Neural progenitor cell (in vitro differentiated cells): Measurements from ENCODE around the gene ENTPD5. TPM values are rescaled to one million over a fixed set of nuclear protein-coding genes. Genes with fewer than 3 reads are reported as not detected.
A peak's percentile ranks its signal among the peaks of the same experiment; 100 is the strongest.

Source experiments
- DNase-seq: peaks from one replicate; pipeline ENCODE4 v3.0.0-alpha.2; 2016; ENCODE audit warnings: low spot score
- H2AFZ ChIP-seq: fragments of 200-600 bp; sonication (generic); replicated peaks from 2 replicates; pipeline ENCODE4 v1.6.1; 2016; ENCODE audit warnings: antibody characterized with exemption
- H3F3A ChIP-seq: fragments of 200-600 bp; sonication (generic); 2 replicates; pipeline ENCODE4 v1.6.1; 2016; ENCODE audit warnings: antibody characterized with exemption, low read depth
- H3K27ac ChIP-seq: fragments of 200-600 bp; sonication (generic); 2 replicates; pipeline ENCODE4 v1.5.1; 2016; ENCODE audit warnings: mild to moderate bottlenecking
- H3K27me3 ChIP-seq: fragments of 200-600 bp; sonication (generic); 2 replicates; pipeline ENCODE4 v1.6.1; 2016; ENCODE audit warnings: mild to moderate bottlenecking, moderate library complexity
- H3K36me3 ChIP-seq: fragments of 200-600 bp; sonication (generic); 2 replicates; pipeline ENCODE4 v1.5.1; 2016
- H3K4me1 ChIP-seq: fragments of 200-600 bp; sonication (generic); 2 replicates; pipeline ENCODE4 v1.6.1; 2016; ENCODE audit warnings: mixed run types
- H3K4me2 ChIP-seq: fragments of 200-600 bp; sonication (generic); 2 replicates; pipeline ENCODE4 v1.6.1; 2016
- H3K4me3 ChIP-seq: fragments of 200-600 bp; sonication (generic); 2 replicates; pipeline ENCODE4 v1.5.1; 2016
- H3K79me2 ChIP-seq: fragments of 200-600 bp; sonication (generic); 2 replicates; pipeline ENCODE4 v1.6.1; 2016; ENCODE audit warnings: low read depth
- H3K9ac ChIP-seq: fragments of 200-600 bp; sonication (generic); 2 replicates; pipeline ENCODE4 v1.6.1; 2016
- H3K9me3 ChIP-seq: fragments of 200-600 bp; sonication (generic); 2 replicates; pipeline ENCODE4 v1.5.1; 2016; ENCODE audit warnings: low read depth
- H4K20me1 ChIP-seq: fragments of 200-600 bp; sonication (generic); 2 replicates; pipeline ENCODE4 v1.6.1; 2016; ENCODE audit warnings: low read depth
- H3K27ac Mint-ChIP-seq: 3 replicates; pipeline ENCODE4 v1.8.0; 2021; ENCODE audit warnings: mixed read lengths
- H3K27me3 Mint-ChIP-seq: 2 replicates; pipeline ENCODE4 v1.8.0; 2022; ENCODE audit warnings: low read depth, mild to moderate bottlenecking, inconsistent platforms, moderate library complexity, mixed read lengths; ENCODE audit not compliant: insufficient read depth
- H3K36me3 Mint-ChIP-seq: 3 replicates; pipeline ENCODE4 v1.8.0; 2021; ENCODE audit warnings: mixed read lengths
- H3K4me1 Mint-ChIP-seq: 3 replicates; pipeline ENCODE4 v1.8.0; 2021; ENCODE audit warnings: mixed read lengths
- H3K4me3 Mint-ChIP-seq: 3 replicates; pipeline ENCODE4 v1.8.0; 2021; ENCODE audit warnings: mild to moderate bottlenecking, moderate library complexity, mixed read lengths
- H3K9me3 Mint-ChIP-seq: 3 replicates; pipeline ENCODE4 v1.8.0; 2020; ENCODE audit warnings: mixed read lengths
- EZH2 ChIP-seq: fragments of 200-600 bp; sonication (generic); IDR thresholded peaks from 2 replicates; pipeline ENCODE4 v1.6.1; 2017; ENCODE audit warnings: antibody characterized with exemption, mild to moderate bottlenecking, moderate library complexity
- EZH2phosphoT487 ChIP-seq: fragments of 200-600 bp; sonication (generic); IDR thresholded peaks from 2 replicates; pipeline ENCODE4 v1.6.1; 2017; ENCODE audit warnings: antibody characterized with exemption
- total RNA-seq: library from RNA; depleted of rRNA; stranded (reverse); fragments of >200 nt; gene quantifications from 2 replicates; pipeline ENCODE4 v1.2.3, GENCODE V29; 2015; ENCODE audit warnings: low replicate concordance
- TF ChIP-seq, protein P1 (sequence below): fragments of 200-600 bp; sonication (generic); IDR thresholded peaks from 2 replicates; pipeline ENCODE4 v1.5.1; 2017; ENCODE audit warnings: antibody characterized with exemption, mild to moderate bottlenecking

The ENTPD5 gene
- total RNA-seq, 1 donor from 2014 or later = 13.4 TPM

DNA sequence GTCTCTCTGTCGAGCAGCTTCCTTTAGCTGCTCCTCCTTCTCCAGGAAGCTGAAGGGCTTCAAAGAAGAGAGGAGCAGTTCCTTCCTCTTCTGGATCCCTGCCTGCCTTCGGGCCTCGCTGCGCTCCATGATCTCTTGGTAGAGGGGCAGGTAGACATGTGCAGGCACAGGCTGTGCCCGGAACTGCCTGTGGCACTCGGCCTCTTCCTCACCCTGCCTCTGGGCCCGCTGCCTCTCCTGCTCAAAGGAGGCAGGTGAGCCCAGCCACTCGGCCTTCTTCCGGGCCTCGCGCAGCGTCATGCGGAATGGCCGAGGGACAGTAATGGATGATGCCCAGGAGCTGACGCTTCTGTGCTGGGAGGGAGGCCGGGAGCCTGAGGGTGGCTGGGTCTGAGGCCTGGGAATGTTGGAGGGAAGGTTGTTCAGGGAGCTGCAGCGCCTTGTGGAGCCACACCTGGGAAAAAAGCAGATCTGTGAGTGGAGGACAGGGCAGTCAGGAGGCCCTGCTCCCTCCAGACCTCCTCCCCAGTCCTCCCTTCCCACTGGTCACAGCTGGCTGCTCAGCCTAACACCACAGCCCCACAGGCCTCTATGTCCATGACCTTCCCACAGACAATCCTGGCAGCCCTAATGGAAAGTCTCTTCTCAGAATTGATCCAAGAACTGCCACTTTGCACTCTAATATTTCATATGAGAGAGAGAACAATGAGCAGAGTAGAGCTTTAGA is 74.5 kb downstream of the ENTPD5 start:
- Histone ChIP-seq H4K20me1 (no peaks in the 10 kb centered on the region), H3K9ac (peak overlapping the region; percentile 32), H3K79me2 (no peaks in the 10 kb centered on the region), H3K27ac (no peak overlapping the region), H3K4me3 (no peak overlapping the region), H3K4me2 (no peak overlapping the region), H3F3A (peaks cover 5% of the 10 kb centered on the region), H3K36me3 (no peaks in the 10 kb centered on the region), H2AFZ (no peak overlapping the region), H3K4me1 (no peaks in the 10 kb centered on the region), H3K27me3 (no peaks in the 10 kb centered on the region), H3K9me3 (no peaks in the 10 kb centered on the region)
- Mint-ChIP-seq H3K27me3 (peaks cover 6% of the 10 kb centered on the region), H3K27ac (no peak overlapping the region), H3K9me3 (no peaks in the 10 kb centered on the region), H3K4me1 (no peaks in the 10 kb centered on the region), H3K36me3 (no peaks in the 10 kb centered on the region), H3K4me3 (no peak overlapping the region)
- TF ChIP-seq, protein P1, sequence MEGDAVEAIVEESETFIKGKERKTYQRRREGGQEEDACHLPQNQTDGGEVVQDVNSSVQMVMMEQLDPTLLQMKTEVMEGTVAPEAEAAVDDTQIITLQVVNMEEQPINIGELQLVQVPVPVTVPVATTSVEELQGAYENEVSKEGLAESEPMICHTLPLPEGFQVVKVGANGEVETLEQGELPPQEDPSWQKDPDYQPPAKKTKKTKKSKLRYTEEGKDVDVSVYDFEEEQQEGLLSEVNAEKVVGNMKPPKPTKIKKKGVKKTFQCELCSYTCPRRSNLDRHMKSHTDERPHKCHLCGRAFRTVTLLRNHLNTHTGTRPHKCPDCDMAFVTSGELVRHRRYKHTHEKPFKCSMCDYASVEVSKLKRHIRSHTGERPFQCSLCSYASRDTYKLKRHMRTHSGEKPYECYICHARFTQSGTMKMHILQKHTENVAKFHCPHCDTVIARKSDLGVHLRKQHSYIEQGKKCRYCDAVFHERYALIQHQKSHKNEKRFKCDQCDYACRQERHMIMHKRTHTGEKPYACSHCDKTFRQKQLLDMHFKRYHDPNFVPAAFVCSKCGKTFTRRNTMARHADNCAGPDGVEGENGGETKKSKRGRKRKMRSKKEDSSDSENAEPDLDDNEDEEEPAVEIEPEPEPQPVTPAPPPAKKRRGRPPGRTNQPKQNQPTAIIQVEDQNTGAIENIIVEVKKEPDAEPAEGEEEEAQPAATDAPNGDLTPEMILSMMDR = no peak
- TF ChIP-seq EZH2 = no peak
- no peak for TF ChIP-seq EZH2phosphoT487
- DNase-seq = no peak

DNA sequence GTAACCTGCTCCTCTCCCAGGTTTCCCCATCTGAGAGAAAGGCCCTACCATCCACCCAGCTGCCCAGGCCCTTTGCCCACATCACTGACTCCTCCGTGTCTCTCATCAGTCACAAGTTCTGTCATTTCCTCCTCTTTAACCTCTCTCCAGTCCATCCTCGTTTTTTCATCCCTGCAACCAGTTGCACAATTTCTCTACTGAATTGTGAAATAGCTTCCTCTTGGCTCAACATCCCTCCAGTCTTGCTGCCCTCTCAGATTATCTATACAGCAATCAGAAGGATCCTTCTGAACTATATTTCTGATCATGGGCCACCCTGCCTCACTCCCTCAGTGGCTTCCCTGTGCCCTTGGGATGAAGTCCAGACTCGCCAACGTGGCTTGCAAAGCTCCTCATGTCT is 76.0 kb downstream of the ENTPD5 start:
- Mint-ChIP-seq H3K4me1 (no peaks in the 10 kb centered on the region), H3K36me3 (no peaks in the 10 kb centered on the region), H3K27ac (no peak overlapping the region), H3K9me3 (no peaks in the 10 kb centered on the region), H3K4me3 (no peak overlapping the region), H3K27me3 (peaks cover 6% of the 10 kb centered on the region)
- TF ChIP-seq, protein P1 = no peak
- no peaks in the 10 kb centered on the region for H3K79me2 ChIP-seq
- no peak overlapping the region for H3K4me2 ChIP-seq
- no peaks in the 10 kb centered on the region for H3K27me3 ChIP-seq
- DNase-seq = no peak
- no peak overlapping the region for H3K27ac ChIP-seq
- H3K36me3 ChIP-seq = no peaks in the 10 kb centered on the region
- no peaks in the 10 kb centered on the region for H4K20me1 ChIP-seq
- no peaks in the 10 kb centered on the region for H3K4me1 ChIP-seq
- H3K9me3 ChIP-seq = no peaks in the 10 kb centered on the region
- H3K9ac ChIP-seq = no peak overlapping the region
- no peaks in the 10 kb centered on the region for H3F3A ChIP-seq
- no peak overlapping the region for H2AFZ ChIP-seq
- H3K4me3 ChIP-seq = no peak overlapping the region

DNA sequence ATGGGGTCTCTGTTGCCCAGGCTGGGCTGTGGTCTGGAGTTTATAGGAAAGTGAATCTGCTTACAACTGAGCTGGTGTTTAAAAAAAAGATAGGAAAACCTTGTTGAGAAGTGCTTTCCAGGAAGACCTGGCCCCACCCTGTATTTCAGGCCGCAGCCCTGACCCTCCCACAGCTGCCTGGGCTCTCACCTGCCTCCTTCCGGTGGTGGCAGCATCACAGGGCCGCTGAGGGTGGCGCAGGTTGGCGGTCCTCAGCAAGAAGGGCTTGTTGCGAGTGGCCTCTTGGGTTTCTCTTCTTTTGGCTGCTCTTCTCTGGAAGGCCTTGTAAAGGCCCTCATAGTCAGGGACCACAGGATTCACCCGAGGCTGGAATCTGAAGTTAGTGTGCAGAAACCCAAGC is 76.9 kb downstream of the ENTPD5 start:
- Mint-ChIP-seq H3K4me1 (no peaks in the 10 kb centered on the region), H3K9me3 (no peaks in the 10 kb centered on the region), H3K4me3 (no peak overlapping the region), H3K27me3 (peaks cover 4% of the 10 kb centered on the region), H3K27ac (no peak overlapping the region), H3K36me3 (no peaks in the 10 kb centered on the region)
- H3K36me3 ChIP-seq = no peaks in the 10 kb centered on the region
- no peak overlapping the region for H3K4me2 ChIP-seq
- H3K9me3 ChIP-seq = no peaks in the 10 kb centered on the region
- H3K27ac ChIP-seq = no peak overlapping the region
- H3F3A ChIP-seq = no peaks in the 10 kb centered on the region
- H3K9ac ChIP-seq = no peak overlapping the region
- no peaks in the 10 kb centered on the region for H3K4me1 ChIP-seq
- no peaks in the 10 kb centered on the region for H3K79me2 ChIP-seq
- no peak for TF ChIP-seq EZH2phosphoT487
- no peak for TF ChIP-seq EZH2
- TF ChIP-seq, protein P1 = no peak
- H2AFZ ChIP-seq = no peak overlapping the region
- no peaks in the 10 kb centered on the region for H3K27me3 ChIP-seq
- no peaks in the 10 kb centered on the region for H4K20me1 ChIP-seq
- no peak for DNase-seq
- no peak overlapping the region for H3K4me3 ChIP-seq
